Measurements from ENCODE around the gene SCFD2. TPM values are rescaled to one million over a fixed set of nuclear protein-coding genes. Genes with fewer than 3 reads are reported as not detected.

SCFD2 gene
- total RNA-seq, 2 donors from 2014 or later, result 20.3 to 27.4 TPM

GRCh38 chr4:53208753-53209152, 157.1 kb downstream of the SCFD2 start:
- no peak for TF ChIP-seq CTCF (IDR thresholded peaks at IDR 0.05)
- no peak overlapping the region for H3K4me3 ChIP-seq
- no peak overlapping the region for H3K27ac ChIP-seq
- no peaks in the 10 kb centered on the region for H3K36me3 ChIP-seq
- ATAC-seq (ENCODE audit: insufficient number of reproducible peaks, low FRiP score, low read depth) (no peak), DNase-seq (ENCODE audit: low spot score) (no peak)
- no peaks in the 10 kb centered on the region for H3K9me3 ChIP-seq
- H3K27me3 ChIP-seq (replicated peaks; ENCODE audit: insufficient read depth), result no peaks in the 10 kb centered on the region
- no peaks in the 10 kb centered on the region for H3K4me1 ChIP-seq (ENCODE audit: control insufficient read depth in 1 of 2, low read depth in 2 of 2)

- no peaks in the 10 kb centered on the region for H3K27me3 ChIP-seq (replicated peaks; ENCODE audit: insufficient read depth)
- H3K27ac ChIP-seq, result no peak overlapping the region
- no peaks in the 10 kb centered on the region for H3K36me3 ChIP-seq
- no peak for ATAC-seq (ENCODE audit: insufficient number of reproducible peaks, low FRiP score, low read depth)
- no peak overlapping the region for H3K4me3 ChIP-seq
- H3K9me3 ChIP-seq, result no peaks in the 10 kb centered on the region
- H3K4me1 ChIP-seq (ENCODE audit: control insufficient read depth in 1 of 2, low read depth in 2 of 2), result no peaks in the 10 kb centered on the region
- no peak for DNase-seq (ENCODE audit: low spot score)
- no peak for TF ChIP-seq CTCF (IDR thresholded peaks at IDR 0.05)
Measured at GRCh38 chr4:53205970-53206369, 159.9 kb downstream of the SCFD2 start.

GRCh38 chr4:53199356-53199755, 166.5 kb downstream of the SCFD2 start:
- Histone ChIP-seq H3K36me3 (no peaks in the 10 kb centered on the region), H3K27me3 (replicated peaks; ENCODE audit: insufficient read depth) (no peaks in the 10 kb centered on the region), H3K9me3 (no peaks in the 10 kb centered on the region), H3K4me1 (ENCODE audit: control insufficient read depth in 1 of 2, low read depth in 2 of 2) (peaks cover 6 to 16% of the 10 kb centered on the region in 2 donors), H3K27ac (no peak overlapping the region), H3K4me3 (no peak overlapping the region)
- DNase-seq (ENCODE audit: low spot score) (no peak), ATAC-seq (ENCODE audit: insufficient number of reproducible peaks, low FRiP score, low read depth) (no peak)
- no peak for TF ChIP-seq CTCF (IDR thresholded peaks at IDR 0.05)

- ATAC-seq (ENCODE audit: insufficient number of reproducible peaks, low FRiP score, low read depth), result no peak
Measured at GRCh38 chr4:53197772-53198142, 168.1 kb downstream of the SCFD2 start.

More at GRCh38 chr4:53197772-53198142, 168.1 kb downstream of the SCFD2 start:
- no peak overlapping the region for H3K4me3 ChIP-seq
- no peak for TF ChIP-seq CTCF (IDR thresholded peaks at IDR 0.05)
- H3K27ac ChIP-seq, result no peak overlapping the region
- H3K9me3 ChIP-seq, result no peaks in the 10 kb centered on the region
- H3K36me3 ChIP-seq, result no peaks in the 10 kb centered on the region
- H3K27me3 ChIP-seq (replicated peaks; ENCODE audit: insufficient read depth), result no peaks in the 10 kb centered on the region
- no peak for DNase-seq (ENCODE audit: low spot score)
- peaks cover 6 to 16% of the 10 kb centered on the region in 2 donors for H3K4me1 ChIP-seq (ENCODE audit: control insufficient read depth in 1 of 2, low read depth in 2 of 2)
